GM23338 (cell line): ENCODE measurements around the gene CD34. TPM values are rescaled to one million over a fixed set of nuclear protein-coding genes. Genes with fewer than 3 reads are reported as not detected.
A peak's percentile ranks its signal among the peaks of the same experiment; 100 is the strongest.

Source experiments
- ATAC-seq: fragments of 200-7000 bp; cut with Tn5 transposase; 3 replicates; pipeline ENCODE4 v1.9.1; 2020
- DNase-seq: peaks from one replicate; pipeline ENCODE4 v3.0.0-alpha.2; 2015; ENCODE audit warnings: low spot score
- H2AFZ ChIP-seq: fragments of 200-600 bp; sonication (generic); 2 replicates; pipeline ENCODE4 v1.8.0; 2016; ENCODE audit warnings: antibody characterized with exemption, mild to moderate bottlenecking, moderate library complexity
- H3F3A ChIP-seq: fragments of 200-600 bp; sonication (generic); replicated peaks from 2 replicates; pipeline ENCODE4 v1.8.0; 2017; ENCODE audit warnings: antibody characterized with exemption, mixed run types, low read depth
- H3K27ac ChIP-seq: fragments of 200-600 bp; sonication (generic); 2 replicates; pipeline ENCODE4 v1.6.1; 2016; ENCODE audit warnings: low read depth
- H3K27me3 ChIP-seq: fragments of 200-600 bp; sonication (generic); 2 replicates; pipeline ENCODE4 v1.8.0; 2016; ENCODE audit warnings: mild to moderate bottlenecking, mixed run types, moderate library complexity; ENCODE audit not compliant: insufficient read depth
- H3K36me3 ChIP-seq: fragments of 200-600 bp; sonication (generic); 2 replicates; pipeline ENCODE4 v1.8.0; 2016; ENCODE audit warnings: mild to moderate bottlenecking; ENCODE audit not compliant: insufficient read depth
- H3K4me1 ChIP-seq: fragments of 200-600 bp; sonication (generic); 2 replicates; pipeline ENCODE4 v1.8.0; 2016; ENCODE audit warnings: mild to moderate bottlenecking, moderate library complexity; ENCODE audit not compliant: insufficient read depth
- H3K4me2 ChIP-seq: fragments of 200-600 bp; sonication (generic); 2 replicates; pipeline ENCODE4 v1.7.1; 2017; ENCODE audit warnings: mixed run types
- H3K4me3 ChIP-seq: fragments of 200-600 bp; sonication (generic); 2 replicates; pipeline ENCODE4 v1.6.1; 2016; ENCODE audit warnings: mixed run types
- H3K79me2 ChIP-seq: fragments of 200-600 bp; sonication (generic); replicated peaks from 2 replicates; pipeline ENCODE4 v1.8.0; 2017; ENCODE audit warnings: mild to moderate bottlenecking; ENCODE audit not compliant: insufficient read depth
- H3K9me2 ChIP-seq: fragments of 200-600 bp; sonication (generic); 2 replicates; pipeline ENCODE4 v1.8.0; 2017; ENCODE audit not compliant: insufficient read depth
- H4K20me1 ChIP-seq: fragments of 200-600 bp; sonication (generic); replicated peaks from 2 replicates; pipeline ENCODE4 v1.8.0; 2017; ENCODE audit warnings: mild to moderate bottlenecking; ENCODE audit not compliant: insufficient read depth
- H3K27ac Mint-ChIP-seq: 2 replicates; pipeline ENCODE4 v1.8.0; 2020; ENCODE audit warnings: inconsistent platforms, mild to moderate bottlenecking, moderate library complexity, mixed read lengths
- H3K27me3 Mint-ChIP-seq: 3 replicates; pipeline ENCODE4 v1.8.0; 2022; ENCODE audit warnings: low read depth, mild to moderate bottlenecking, moderate library complexity, mixed read lengths, inconsistent platforms; ENCODE audit not compliant: insufficient read depth, poor library complexity
- H3K36me3 Mint-ChIP-seq: 3 replicates; pipeline ENCODE4 v1.8.0; 2021; ENCODE audit warnings: low read depth, mild to moderate bottlenecking, inconsistent platforms, moderate library complexity, mixed read lengths
- H3K4me1 Mint-ChIP-seq: 3 replicates; pipeline ENCODE4 v1.8.0; 2020; ENCODE audit warnings: mild to moderate bottlenecking, inconsistent platforms, mixed read lengths
- H3K4me3 Mint-ChIP-seq: 3 replicates; pipeline ENCODE4 v1.8.0; 2021; ENCODE audit warnings: moderate library complexity, mild to moderate bottlenecking, inconsistent platforms, mixed read lengths
- H3K9me3 Mint-ChIP-seq: 3 replicates; pipeline ENCODE4 v1.8.0; 2020; ENCODE audit warnings: moderate library complexity, mild to moderate bottlenecking, inconsistent platforms, mixed read lengths
- CREB1 ChIP-seq: fragments of 250-450 bp; sonication (Bioruptor Pico); IDR thresholded peaks from 2 replicates; pipeline ENCODE4 v1.5.0; 2020; ENCODE audit warnings: low read depth, mild to moderate bottlenecking, moderate library complexity
- CTCF ChIP-seq, 2 experiments: fragments of 200-600 bp in 1 of 2; sonication (generic) in 1 of 2; conservative IDR thresholded peaks; 2 replicates each; pipeline versions ENCODE4 v1.5.1 to v1.6.1; 2016 to 2017; ENCODE audit warnings: antibody characterized with exemption in 2 of 2, low read depth in 2 of 2, mild to moderate bottlenecking in 2 of 2, moderate library complexity in 1 of 2
- EZH2 ChIP-seq: fragments of 200-600 bp; sonication (generic); IDR thresholded peaks from one replicate; pipeline ENCODE4 v1.8.0; 2017; ENCODE audit warnings: antibody characterized with exemption, mild to moderate bottlenecking, low read depth; ENCODE audit not compliant: unreplicated experiment
- EZH2phosphoT487 ChIP-seq: fragments of 200-600 bp; sonication (generic); IDR thresholded peaks from one replicate; pipeline ENCODE4 v1.8.1; 2018; ENCODE audit warnings: antibody characterized with exemption; ENCODE audit not compliant: unreplicated experiment
- JUNB ChIP-seq: IDR thresholded peaks from one replicate; pipeline ENCODE4 v1.6.1; 2016; ENCODE audit warnings: antibody characterized with exemption; ENCODE audit not compliant: unreplicated experiment
- NANOG ChIP-seq: IDR thresholded peaks from 2 replicates; pipeline ENCODE4 v1.6.1; 2016; ENCODE audit warnings: antibody characterized with exemption, borderline replicate concordance
- POLR2AphosphoS5 ChIP-seq: IDR thresholded peaks from 2 replicates; pipeline ENCODE4 v1.6.1; 2016; ENCODE audit warnings: antibody characterized with exemption, low read depth
- REST ChIP-seq: IDR thresholded peaks from one replicate; pipeline ENCODE4 v1.6.1; 2018; ENCODE audit warnings: antibody characterized with exemption; ENCODE audit not compliant: unreplicated experiment
- STAT1 ChIP-seq: IDR thresholded peaks from one replicate; pipeline ENCODE4 v1.6.1; 2016; ENCODE audit warnings: antibody characterized with exemption; ENCODE audit not compliant: unreplicated experiment
- ZNF114 ChIP-seq: fragments of 250-450 bp; sonication (Bioruptor Pico); IDR thresholded peaks from 2 replicates; pipeline ENCODE4 v1.5.0; 2020; ENCODE audit warnings: mild to moderate bottlenecking, moderate library complexity
- ZNF331 ChIP-seq: fragments of 250-450 bp; sonication (Bioruptor Pico); IDR thresholded peaks from 2 replicates; pipeline ENCODE4 v1.5.0; 2020; ENCODE audit warnings: low read depth, mild to moderate bottlenecking, moderate library complexity
- ZNF462 ChIP-seq: fragments of 250-450 bp; sonication (Bioruptor Pico); IDR thresholded peaks from 2 replicates; pipeline ENCODE4 v1.5.0; 2020; ENCODE audit warnings: mild to moderate bottlenecking, moderate library complexity
- polyA plus RNA-seq: library from polyadenylated mRNA; unstranded; fragments of >200 nt; fragmentation: Nextera tagmentation; extraction: Ambion mirVana; gene quantifications from 2 replicates; pipeline ENCODE4 v1.2.1, GENCODE V29; 2016
- total RNA-seq: library from RNA; depleted of rRNA; stranded (reverse); fragments of >200 nt; shearing (Covaris generic); gene quantifications from 2 replicates; pipeline ENCODE4 v1.2.3, GENCODE V29; 2014
- TF ChIP-seq, protein P1 (sequence below): IDR thresholded peaks from 2 replicates; pipeline ENCODE4 v1.6.1; 2016; ENCODE audit warnings: antibody characterized with exemption

Gene CD34
- total and polyA plus RNA-seq, 2 experiments from 2014 or later = 0.07 to 0.18 TPM

DNA sequence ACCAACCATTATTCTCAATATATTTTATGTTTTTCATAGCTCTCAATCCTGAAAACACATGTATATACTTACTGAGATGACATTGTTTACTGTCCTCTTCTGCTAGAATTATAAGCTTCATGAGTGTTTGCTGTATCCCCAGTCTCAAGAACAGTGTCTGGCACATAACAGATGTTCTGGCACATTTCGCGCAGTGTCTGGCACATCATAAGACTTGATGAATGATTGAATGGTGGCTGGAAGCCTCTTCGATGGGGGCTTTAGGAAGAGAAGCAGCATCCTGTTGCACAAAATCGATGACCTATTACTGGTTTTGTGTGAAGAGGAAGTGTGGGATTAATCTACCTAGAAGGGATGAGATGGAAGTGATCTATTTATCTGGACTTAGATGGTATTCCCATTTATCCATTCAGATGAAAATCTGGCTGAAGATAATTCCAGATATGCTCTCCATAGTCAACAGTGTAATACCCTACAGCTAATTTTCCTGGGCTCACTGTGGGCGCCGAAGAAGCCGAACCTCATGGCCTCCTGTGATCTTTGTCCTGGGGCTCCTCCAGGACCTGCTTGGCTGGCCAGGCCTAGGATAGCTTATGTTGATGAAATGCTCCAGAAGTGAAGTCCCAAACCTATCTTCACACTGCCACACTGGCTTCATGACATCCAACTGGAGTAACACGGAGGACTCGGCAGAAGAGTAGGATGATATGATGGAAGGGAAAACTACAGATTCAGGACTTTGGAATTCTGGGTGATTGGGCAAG is 26.5 kb downstream of the CD34 start:
- Histone ChIP-seq H2AFZ (peak overlapping the region; percentile 99), H3K79me2 (no peaks in the 10 kb centered on the region), H3K9me2 (no peaks in the 10 kb centered on the region), H3F3A (no peaks in the 10 kb centered on the region), H3K36me3 (no peaks in the 10 kb centered on the region), H3K4me3 (no peak overlapping the region), H4K20me1 (no peaks in the 10 kb centered on the region), H3K4me2 (no peak overlapping the region), H3K27me3 (no peaks in the 10 kb centered on the region), H3K27ac (no peak overlapping the region), H3K4me1 (0 out of 2 replicates have a peak, but pooled peaks cover 4% of the 10 kb centered on the region)
- H3K9me3 Mint-ChIP-seq = no peaks in the 10 kb centered on the region
- H3K27me3 Mint-ChIP-seq = peaks cover 10% of the 10 kb centered on the region
- DNase-seq (no peak), ATAC-seq (no peak)
- H3K36me3 Mint-ChIP-seq = no peaks in the 10 kb centered on the region
- H3K4me3 Mint-ChIP-seq = no peak overlapping the region; the same call in 2 of the 3 replicates
- H3K27ac Mint-ChIP-seq = no peak overlapping the region
- peaks cover 10% of the 10 kb centered on the region for H3K4me1 Mint-ChIP-seq
- TF ChIP-seq REST (no peak), ZNF331 (CRISPR knock-in tag) (no peak), EZH2phosphoT487 (no peak), ZNF114 (no peak), CTCF (conservative IDR thresholded peaks at IDR 0.05; ENCODE audit: low read depth in 2 of 2) (no peak), CREB1 (CRISPR knock-in tag) (no peak), ZNF462 (CRISPR knock-in tag) (no peak), STAT1 (no peak), EZH2 (no peak), NANOG (no peak), JUNB (no peak), POLR2AphosphoS5 (no peak)
- TF ChIP-seq, protein P1, sequence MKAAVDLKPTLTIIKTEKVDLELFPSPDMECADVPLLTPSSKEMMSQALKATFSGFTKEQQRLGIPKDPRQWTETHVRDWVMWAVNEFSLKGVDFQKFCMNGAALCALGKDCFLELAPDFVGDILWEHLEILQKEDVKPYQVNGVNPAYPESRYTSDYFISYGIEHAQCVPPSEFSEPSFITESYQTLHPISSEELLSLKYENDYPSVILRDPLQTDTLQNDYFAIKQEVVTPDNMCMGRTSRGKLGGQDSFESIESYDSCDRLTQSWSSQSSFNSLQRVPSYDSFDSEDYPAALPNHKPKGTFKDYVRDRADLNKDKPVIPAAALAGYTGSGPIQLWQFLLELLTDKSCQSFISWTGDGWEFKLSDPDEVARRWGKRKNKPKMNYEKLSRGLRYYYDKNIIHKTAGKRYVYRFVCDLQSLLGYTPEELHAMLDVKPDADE = no peak
